NOMO-1 treated with DMSO at 0.1 percent for 48 hours (cell line): ENCODE results near the gene TMEM139.
A peak's percentile ranks its signal among the peaks of the same experiment; 100 is the strongest.
"Not testable (repeated sequence)": the region's sequence is repeated elsewhere in the genome, so short reads cannot be mapped to it uniquely, and the experiment has no call there.

Source experiments
- DNase-seq: peaks from one replicate; lab custom pipeline; 2025; ENCODE audit not compliant: unreplicated experiment; lab: John Stamatoyannopoulos, UW

Gene TMEM139

DNA sequence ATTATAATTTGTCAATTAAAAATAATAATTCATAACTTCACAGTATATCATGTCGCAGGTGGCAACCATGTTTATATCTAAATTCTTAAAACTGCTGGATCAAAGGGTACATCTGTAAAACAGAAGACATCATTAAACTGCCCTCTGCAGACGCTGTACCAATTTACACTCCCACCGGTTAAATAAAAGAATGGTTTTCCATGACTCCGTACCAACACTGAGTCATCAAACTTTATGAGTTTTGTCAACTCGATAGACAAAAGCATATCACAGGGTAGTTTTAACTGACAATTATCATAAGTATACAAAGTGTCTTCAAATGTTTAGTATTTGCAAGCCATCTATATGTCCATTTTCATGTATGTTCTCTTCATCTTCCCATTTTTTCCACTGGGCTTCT, 27.3 kb upstream of the TMEM139 start:
- DNase-seq, result no peak

DNA sequence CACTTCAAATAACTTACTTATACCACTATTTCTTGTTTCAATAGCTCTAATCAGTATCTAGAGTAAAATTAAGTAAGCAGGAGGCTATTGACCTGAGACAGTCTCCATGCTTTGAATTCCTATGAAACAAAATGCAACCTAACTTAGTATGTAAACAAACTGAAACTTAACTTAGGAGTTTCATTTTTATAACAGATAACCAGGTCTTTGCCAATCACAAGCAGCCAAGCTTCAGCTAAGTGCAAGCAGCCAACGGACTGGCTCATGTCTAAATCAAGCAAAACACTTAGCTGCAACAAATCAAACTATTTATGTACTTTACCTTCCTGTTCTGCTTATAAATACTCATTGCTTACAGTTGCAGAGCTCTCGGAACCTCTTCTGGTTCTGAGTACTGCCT, 25.9 kb upstream of the TMEM139 start:
- DNase-seq, result peak; percentile 37

DNA sequence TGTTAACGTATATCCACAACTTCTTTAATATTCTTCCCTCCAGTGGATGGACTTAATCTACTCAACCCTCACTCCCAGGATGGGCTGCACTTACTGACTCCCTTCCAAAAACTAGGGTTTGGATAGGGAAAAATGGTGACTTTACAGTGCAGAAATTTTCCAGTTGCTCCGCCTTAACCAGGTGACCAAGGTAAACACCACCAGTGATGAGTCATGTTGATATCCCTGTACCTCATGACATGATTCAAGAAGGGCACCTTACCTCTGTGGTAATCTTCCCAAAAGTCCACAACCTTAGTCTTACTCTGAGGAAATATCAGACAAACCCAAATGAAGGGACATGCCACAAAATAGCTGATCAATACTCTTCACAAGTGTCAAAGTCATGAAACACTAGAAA, 25.0 kb upstream of the TMEM139 start:
- no peak for DNase-seq

DNA sequence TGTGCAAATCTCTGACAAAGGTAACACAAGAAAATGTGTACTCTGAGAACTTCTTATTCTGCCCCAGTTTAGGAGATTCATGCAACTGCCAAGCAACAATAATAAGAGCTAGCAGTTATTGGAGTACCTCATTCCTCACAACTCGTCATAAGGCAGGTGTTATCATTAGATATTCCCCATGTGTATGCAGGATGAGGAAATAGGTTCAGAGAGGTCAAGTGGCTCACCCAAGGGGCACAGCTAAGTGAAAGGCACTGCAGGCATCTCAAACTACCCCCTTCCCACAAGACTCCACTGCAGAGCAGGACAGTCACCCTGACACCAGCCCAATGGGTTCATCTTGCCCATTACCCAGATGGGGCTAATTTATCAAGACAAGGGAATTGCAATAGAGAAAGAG, 22.9 kb upstream of the TMEM139 start:
- DNase-seq, result no peak

DNA sequence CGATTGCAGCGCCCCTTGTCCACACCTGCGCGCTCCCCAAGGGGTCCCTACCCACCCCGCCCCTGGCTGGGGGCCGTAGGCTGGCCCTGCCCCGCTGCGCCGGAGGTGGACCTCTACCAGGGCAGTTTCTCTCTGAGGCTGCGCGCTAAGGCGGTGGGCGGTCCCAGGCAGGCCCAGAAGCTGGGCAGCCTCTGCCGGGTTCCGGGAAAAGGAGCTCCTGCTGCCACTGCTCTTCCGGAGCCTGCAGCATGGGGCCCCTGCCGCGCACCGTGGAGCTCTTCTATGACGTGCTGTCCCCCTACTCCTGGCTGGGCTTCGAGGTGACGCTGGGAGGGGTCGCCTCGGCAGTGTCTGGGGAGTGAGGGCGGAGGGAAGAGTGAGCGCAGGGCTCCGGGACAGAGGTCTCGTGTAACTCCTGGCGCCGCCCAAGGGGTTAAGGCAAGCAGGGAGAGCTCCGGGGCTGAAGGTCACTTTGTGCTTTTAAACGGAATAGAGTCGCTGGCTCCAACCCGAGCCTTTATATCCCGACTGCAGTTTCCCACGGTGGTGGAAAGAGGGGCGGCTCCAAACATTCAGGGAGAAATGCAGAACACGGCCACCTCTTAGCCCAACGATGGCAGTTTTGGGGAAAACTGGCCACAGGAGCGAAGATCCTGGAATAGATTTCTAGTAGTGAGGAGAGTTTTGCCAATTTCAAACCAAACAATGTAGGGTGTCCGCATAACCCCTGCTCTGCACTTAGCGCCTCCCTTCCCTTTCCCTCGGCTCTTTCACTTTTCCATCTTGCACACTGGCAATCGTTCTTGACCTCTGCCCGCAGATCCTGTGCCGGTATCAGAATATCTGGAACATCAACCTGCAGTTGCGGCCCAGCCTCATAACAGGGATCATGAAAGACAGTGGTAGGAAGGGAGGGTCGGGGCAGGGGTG, 21.2 kb upstream of the TMEM139 start, which contains the start of gene GSTK1:
GSTK1 (plus strand) TSS at position 176 of the 930 bp plus-strand sequence; CDS start at position 249, 73 bp downstream.
- peak; percentile 25 for DNase-seq

DNA sequence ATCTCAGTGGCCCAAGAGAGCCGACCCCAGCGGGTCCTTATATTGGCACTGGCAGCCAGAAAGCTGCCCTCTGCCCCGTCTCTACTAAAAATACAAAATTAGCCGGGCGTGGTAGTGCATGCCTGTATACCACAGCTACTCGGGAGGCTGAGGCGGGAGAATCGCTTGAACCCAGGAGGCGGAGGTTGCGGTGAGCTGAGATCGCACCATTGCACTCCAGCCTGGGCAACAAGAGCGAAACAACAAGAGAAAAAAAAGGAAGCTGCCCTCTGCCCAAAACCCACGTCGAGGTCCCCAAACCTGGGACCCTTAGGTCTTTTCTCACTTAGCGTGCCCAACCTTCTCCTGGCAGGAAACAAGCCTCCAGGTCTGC, 20.6 kb upstream of the TMEM139 start:
- DNase-seq, result not testable (repeated sequence)

DNA sequence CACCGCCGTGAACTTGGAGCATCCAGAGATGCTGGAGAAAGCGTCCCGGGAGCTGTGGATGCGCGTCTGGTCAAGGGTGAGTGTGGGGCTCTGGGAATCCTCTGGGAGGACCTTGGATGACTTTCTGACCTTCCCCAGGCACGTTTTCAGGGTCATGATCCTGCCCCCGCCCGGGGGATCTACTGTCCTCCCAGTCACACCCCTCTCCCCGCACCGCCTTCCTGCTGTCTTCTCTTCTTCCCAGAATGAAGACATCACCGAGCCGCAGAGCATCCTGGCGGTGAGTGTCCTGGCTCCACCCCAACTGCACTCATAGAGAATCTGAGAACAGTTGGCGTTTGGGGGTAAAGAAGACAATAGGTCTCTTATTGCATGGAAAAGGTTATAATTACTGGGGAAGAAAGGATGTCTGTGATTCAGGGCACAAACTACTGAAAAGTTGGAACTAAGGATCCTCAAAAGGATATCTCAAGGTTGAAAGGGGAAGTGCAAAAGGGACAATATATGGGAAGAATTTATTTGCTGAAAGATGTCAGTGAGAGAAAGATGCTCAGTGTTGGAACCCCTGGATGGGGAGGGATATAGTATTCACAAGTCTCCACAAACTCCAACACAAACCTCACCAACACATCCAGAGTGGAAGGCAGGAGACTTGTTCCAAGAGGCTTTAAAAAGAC, 19.6 kb upstream of the TMEM139 start:
- no peak for DNase-seq

DNA sequence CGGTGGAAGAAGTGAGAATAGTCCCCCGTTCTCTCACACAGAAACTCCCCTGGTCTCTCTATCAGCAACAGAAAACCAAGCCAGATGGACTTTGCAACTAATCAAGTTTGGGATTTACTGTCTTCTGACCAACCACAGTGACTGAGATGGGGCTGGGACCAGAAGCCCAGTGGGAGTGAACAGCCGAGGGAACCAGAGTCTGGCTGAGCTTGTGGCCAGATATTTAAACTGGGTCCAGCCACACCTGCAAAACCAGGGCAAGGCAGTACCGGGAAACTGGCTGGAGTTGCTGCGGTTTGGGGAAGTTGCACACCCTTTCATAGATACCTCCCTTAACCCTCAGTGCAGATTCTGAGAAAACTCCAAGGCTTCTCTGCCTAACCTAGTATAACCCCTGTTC, 15.5 kb upstream of the TMEM139 start:
- no peak for DNase-seq

DNA sequence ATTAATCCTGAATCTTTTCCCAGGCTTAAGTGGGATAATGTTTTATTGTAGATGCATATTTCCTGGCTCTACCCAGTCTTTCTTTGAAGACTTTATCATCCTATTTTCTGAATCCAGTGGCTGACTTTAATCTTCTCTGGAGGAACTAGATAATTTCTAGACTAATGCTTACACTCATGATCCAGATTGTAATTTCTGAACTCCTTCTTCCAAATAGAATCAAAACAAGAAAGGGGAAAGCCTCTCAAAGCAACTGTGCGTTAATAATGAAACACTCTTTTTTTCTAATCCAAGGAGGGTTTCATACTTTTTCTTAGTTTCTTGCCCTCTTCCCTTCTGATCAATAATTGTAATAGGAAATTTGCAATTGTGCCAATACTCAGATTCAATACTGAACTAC, 13.5 kb upstream of the TMEM139 start:
- no peak for DNase-seq

DNA sequence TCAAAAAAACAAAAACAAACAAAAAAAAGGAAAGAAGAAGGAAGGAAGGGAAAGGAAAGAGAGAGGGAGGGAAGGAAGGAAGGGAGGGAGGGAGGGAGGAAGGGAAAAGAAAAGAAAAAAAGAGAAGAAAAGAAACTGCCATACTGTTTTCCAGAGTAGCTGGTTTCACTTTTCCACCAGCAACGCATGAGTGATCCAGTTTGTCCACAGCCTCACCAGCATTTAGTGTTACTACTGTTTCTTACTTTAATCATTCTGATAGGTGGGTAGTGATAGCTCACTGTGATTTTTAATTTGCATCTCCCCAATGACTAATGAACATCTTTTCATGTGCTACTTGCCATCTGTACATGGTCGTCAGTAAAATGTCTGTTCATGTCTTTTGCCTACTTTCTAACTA, 11.9 kb upstream of the TMEM139 start:
- DNase-seq, result no peak

DNA sequence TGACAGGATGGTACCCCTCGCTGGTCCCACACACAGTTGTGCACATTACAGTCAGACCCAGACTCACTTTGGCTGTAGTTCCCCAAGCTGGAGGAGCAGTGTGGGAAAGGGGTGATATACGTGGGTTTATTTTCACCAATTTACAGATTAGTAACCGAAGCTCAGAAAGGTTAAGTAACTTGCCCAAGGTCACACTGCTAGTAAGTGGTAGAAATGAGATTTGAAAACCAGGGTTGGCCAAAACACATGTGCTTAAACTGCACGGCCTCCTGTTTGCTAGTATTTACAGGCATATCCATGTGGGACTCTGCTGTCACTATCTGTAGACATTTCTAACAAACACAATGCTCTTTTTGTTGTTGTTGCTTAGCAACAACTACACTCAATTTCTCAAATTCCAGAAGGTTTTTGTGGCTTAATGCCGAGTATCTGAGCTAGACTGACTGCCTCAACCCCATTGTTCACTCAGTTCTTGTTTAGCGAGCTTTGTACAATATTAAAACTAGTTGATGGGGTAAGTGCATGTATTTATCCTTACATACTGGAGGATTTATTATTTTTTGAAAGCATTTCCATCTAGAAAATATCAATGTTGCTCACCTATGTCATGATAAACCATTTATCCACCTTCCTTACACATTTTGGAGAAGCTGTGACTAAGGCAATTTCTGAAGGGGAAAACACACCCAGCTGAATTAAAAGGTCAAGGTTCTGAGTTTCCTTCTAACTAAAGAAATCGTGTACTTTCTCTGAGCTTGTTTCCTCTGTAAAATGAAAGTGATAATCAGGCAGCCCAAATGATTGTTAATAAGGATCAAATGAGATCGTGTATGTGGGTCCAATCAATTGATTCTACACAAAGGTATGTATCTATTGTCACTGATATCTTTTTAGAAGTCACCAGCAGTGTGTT, 5.3 kb upstream of the TMEM139 start:
- no peak for DNase-seq

DNA sequence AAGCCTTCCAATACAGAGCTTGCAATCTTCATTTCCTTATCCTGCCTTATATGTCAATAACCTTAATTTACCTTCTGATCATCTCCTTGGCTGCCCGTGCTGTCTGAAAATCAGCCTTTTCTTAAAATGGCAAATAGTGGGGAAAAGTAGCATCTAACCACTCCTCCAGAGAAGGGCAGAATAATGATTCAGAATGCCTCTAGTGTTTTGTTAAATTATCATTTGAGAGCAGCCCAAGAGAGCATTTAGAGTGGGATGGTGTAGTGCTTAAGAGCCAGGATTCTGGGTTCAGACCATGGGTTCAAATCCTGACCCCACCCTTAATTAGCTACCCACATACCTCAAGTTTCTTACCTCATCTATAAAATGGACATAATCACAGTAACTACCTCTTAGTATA, 4.6 kb upstream of the TMEM139 start:
- no peak for DNase-seq

DNA sequence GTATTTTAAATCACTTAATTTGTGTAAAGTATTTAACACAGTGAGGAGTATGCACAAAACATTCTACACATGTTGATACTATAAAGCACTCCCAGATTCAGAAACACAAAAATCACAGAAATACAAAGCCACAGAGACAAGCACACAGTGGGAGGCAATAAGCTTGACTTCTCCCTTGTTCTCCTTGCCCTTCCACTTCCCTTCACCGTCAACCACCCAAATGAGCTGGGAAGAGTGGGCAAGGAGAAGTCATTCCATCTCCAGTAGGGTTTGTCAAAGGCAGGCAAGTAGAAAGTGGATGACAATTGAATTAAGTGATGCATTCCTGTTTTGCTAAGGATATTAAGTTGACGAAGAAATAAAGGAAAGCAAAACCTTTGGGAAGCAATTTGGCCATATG, 4.2 kb upstream of the TMEM139 start:
- no peak for DNase-seq

DNA sequence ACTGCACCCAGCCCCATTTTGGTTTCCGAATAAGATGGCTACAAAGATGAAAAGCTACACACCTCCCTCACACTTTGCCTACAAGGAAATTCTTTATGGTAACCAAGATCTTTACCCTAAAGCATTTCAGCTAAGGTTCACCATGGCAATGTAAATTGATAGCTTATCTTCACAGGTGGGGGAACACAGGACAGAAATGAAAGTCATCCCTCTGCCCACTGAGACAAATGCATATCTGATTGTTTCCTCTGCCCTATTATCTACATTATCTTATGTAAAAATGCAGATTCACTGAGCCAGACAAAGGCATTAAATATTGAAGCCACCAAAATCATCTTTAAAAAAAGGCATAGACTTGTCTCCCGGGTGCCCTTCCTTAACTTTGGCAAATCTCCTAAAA, 3.2 kb upstream of the TMEM139 start:
- DNase-seq, result no peak

DNA sequence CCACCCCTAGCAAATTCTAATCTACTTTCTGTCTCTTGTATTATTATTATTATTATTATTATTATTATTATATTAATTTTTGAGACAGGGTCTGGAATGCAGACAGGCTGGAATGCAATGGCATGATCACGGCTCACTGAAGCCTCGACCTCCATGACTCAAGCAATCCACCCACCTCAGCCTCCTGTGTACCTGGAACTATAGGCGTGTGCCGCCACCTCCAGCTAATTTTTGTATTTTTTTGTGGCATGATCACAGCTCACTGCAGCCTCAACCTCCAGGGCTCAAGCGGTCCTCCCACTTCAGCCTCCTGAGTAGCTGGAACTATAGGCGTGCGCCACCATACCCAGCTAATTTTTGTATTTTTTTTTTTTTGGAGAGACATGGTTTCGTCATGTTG, 2.6 kb upstream of the TMEM139 start:
- DNase-seq, result no peak

DNA sequence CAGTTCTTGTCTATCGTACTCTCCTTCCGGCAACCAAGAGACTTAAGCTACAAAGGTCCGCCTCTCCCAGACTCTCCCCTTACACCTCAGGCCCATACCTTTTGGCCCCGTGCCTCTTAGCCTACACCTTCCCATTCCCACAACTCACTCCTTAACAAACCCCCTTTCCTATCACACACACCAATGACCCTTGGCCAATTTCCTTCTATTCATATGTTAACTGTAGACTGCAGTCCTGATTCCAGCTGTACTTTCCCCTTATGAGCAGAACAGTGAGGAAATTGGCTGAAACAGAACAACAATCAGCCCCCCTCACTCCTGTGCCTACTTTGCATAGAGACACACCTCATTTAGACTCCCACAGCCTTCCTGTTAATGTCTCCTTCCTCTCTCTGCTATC, 1.4 kb upstream of the TMEM139 start:
- no peak for DNase-seq

DNA sequence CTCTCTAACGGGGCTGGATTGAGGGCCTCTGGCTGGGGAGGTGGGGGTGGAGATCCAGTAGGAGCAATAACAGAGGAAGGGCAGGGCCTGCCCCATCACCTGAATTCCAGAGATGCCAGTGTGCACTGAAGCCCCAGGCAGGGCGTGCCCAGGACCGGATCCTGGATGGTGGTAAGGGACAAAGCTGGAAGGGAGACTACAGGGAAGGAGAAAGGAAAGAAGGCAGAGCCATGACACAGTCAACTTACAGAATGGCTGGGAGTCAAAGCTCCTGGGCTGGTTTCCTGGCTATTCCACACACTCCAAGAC, 666 bp downstream of the TMEM139 start:
- DNase-seq, result no peak

DNA sequence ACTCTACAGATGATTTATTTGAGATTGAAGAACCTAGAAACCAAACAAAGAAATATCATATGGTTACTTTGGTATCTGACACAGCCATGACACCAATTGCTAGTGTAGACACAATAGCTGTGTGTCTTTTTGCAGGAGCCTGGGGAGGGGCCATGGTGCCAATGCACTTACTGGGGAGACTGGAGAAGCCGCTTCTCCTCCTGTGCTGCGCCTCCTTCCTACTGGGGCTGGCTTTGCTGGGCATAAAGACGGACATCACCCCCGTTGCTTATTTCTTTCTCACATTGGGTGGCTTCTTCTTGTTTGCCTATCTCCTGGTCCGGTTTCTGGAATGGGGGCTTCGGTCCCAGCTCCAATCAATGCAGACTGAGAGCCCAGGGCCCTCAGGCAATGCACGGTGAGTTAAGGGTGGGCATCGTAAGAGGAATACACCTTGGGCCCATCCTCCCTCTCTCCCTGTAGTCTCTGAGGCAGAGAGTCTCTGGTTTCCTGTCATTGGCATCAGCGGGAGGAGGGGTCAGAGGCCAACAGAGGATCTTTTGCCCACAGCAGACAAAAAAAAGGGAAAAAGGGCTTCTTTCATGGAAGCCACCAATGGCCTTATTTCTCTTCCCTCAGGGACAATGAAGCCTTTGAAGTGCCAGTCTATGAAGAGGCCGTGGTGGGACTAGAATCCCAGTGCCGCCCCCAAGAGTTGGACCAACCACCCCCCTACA, 1.2 kb downstream of the TMEM139 start:
- no peak for DNase-seq

DNA sequence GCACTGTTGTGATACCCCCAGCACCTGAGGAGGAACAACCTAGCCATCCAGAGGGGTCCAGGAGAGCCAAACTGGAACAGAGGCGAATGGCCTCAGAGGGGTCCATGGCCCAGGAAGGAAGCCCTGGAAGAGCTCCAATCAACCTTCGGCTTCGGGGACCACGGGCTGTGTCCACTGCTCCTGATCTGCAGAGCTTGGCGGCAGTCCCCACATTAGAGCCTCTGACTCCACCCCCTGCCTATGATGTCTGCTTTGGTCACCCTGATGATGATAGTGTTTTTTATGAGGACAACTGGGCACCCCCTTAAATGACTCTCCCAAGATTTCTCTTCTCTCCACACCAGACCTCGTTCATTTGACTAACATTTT, 1.7 kb downstream of the TMEM139 start:
- no peak for DNase-seq

DNA sequence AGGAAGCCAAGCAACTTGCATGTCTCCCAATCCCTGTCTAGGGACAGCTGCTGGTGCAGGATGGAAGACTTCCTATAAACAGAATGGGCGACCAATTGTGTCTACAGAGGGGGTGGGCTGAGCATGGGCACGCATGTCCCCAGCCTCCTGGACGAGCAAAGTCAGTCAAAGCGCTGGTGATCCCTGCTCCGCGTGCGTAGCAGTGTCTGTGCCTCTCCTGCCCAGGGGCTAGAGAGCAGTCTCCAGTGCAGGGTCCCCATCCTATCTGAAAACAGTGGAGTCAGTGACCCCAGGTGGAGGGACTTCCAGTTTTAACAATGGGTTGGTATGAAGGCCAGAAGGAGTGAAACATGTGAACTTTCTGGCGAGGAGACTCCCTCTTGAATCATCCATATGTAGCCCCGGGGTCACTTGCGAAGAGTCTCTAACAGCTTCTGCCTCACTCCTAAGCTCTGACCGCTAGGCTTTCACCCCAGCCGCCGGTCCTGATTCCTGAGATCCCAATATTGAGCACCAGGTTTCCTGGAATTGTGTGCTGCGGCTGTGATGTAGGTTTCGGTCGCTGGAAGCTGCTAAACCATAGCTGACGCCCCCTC, 2.7 kb downstream of the TMEM139 start:
- no peak for DNase-seq
